Stomach (tissue), 4 donors: ENCODE measurements around the gene ELMO1.

ENCODE experiments used
- EP300 ChIP-seq: sonication (generic); formaldehyde crosslinking; IDR thresholded peaks from one replicate; pipeline ENCODE4 v1.6.1; 2017; ENCODE audit warnings: antibody characterized with exemption
- POLR2A ChIP-seq, 4 donors: fragments of 450-650 bp; IDR thresholded peaks; one replicate each; pipeline ENCODE4 v1.6.1; 2016; ENCODE audit warnings: antibody characterized with exemption in 4 of 4, control low read depth in 2 of 4, mild to moderate bottlenecking in 1 of 4, moderate library complexity in 1 of 4
- POLR2AphosphoS5 ChIP-seq, 3 donors: sonication (generic); formaldehyde crosslinking; IDR thresholded peaks; one replicate each; pipeline ENCODE4 v1.6.1; 2016; ENCODE audit warnings: antibody characterized with exemption in 3 of 3
- TF ChIP-seq, protein P1 (sequence below), 7 experiments: fragments of 450-650 bp in 4 of 7; fragments of 200-600 bp in 3 of 7; sonication (generic) in 3 of 7; IDR thresholded peaks; one replicate each; pipeline ENCODE4 v1.5.1; 2016 to 2019; ENCODE audit warnings: antibody characterized with exemption in 7 of 7, control low read depth in 2 of 7, mild to moderate bottlenecking in 1 of 7

DNA sequence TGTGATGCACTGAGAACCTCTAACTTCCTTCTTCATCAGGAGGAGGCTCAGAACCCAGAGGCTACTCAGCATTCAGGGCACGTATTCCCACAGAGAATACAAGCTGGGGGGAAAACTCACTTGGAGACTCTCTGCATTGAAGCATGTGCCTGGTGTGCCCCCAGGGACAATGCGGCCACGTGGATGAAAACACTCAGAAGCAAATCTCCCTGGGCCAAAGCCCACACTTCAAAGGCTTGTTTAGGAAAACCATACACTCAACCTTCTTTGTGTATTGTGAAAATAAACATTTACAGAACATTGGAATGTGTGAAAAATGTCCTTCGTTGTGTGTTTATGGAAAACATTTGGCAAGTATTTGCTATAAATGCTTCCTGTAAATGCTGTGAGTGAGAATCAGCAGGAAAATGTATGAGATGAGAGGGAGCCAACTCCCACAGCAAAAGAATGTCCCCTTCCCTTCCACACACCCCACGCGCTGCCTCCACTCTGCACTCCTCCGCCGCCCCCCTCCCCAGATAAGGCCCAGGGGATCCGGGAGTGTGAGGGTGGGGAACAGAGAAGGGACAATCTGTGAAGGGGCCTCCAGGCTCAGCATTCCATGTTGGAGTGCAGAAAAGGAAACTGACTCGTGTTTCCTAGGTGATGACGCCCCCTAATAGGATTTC, 339.5 kb downstream of the ELMO1 start:
- no peak for TF ChIP-seq EP300
- TF ChIP-seq, protein P1, sequence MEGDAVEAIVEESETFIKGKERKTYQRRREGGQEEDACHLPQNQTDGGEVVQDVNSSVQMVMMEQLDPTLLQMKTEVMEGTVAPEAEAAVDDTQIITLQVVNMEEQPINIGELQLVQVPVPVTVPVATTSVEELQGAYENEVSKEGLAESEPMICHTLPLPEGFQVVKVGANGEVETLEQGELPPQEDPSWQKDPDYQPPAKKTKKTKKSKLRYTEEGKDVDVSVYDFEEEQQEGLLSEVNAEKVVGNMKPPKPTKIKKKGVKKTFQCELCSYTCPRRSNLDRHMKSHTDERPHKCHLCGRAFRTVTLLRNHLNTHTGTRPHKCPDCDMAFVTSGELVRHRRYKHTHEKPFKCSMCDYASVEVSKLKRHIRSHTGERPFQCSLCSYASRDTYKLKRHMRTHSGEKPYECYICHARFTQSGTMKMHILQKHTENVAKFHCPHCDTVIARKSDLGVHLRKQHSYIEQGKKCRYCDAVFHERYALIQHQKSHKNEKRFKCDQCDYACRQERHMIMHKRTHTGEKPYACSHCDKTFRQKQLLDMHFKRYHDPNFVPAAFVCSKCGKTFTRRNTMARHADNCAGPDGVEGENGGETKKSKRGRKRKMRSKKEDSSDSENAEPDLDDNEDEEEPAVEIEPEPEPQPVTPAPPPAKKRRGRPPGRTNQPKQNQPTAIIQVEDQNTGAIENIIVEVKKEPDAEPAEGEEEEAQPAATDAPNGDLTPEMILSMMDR (IDR thresholded peaks at IDR 0.05): no peak
- no peak for TF ChIP-seq POLR2A (IDR thresholded peaks at IDR 0.05)
- TF ChIP-seq POLR2AphosphoS5 (IDR thresholded peaks at IDR 0.05): no peak
